HG03064 (cell line): ENCODE data around the gene SSC4D.
"Not testable (repeated sequence)": the region's sequence is repeated elsewhere in the genome, so short reads cannot be mapped to it uniquely, and the experiment has no call there.

Experiments
- ATAC-seq: cut with Tn5 transposase; IDR thresholded peaks from one replicate; pipeline ENCODE4 v1.9.1; 2021; ENCODE audit warnings: low read depth; ENCODE audit not compliant: unreplicated experiment

Gene SSC4D

DNA sequence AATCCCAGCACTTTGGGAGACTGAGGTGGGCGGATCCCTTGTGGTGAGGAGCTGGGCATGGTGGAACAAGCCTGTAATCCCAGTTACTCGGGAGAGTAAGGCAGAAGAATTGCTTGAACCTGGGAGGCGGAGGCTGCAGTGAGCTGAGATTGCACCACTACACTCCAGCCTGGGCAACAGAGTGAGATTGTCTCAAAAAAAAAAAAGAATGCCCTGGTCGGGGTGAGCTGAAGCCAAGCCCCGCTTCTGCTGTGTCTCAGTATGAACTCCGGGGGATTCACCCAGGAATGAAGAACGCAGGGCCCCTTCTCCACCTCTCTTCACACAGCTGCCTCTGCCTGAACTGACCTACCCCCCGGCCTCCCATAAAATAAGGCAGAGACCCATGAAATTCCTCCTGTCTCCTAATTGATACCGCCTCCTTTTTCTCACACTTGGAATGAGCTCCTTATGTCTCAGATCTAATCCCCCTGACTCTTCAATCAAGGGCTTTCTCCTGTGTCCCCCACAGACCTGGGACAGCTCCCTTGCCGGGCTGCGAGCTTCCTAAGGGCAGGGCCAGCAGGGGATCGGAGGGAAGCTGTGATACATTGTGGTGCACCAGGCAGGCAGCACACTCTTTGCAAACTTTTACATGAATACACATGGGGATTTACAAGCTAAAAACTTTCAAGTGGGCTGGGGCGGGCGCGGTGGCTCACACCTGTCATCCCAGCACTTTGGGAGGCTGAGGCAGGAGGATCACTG, 14.3 kb upstream of the SSC4D start:
- ATAC-seq: no peak

DNA sequence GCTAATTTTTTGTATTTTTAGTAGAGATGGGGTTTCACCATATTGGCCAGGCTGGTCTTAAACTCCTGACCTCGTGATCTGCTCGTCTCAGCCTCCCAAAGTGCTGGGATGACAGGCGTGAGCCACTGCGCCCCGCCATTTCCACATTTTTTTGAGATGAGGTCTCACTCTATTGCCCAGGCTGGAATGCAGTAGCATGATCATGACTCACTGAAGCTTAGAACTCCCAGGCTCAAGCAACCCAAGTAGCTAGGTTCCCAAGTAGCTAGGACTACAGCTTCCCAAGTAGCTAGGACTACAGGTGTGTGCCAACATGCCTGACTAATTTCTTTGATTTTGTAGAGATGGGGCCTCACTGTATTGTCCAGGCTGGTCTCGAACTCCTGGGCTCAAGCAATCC, 11.6 kb upstream of the SSC4D start:
- not testable (repeated sequence) for ATAC-seq

- ATAC-seq: not testable (repeated sequence)
These were observed 8.3 kb upstream of the SSC4D start for GRCh38 chr7:76417654-76418310.

DNA sequence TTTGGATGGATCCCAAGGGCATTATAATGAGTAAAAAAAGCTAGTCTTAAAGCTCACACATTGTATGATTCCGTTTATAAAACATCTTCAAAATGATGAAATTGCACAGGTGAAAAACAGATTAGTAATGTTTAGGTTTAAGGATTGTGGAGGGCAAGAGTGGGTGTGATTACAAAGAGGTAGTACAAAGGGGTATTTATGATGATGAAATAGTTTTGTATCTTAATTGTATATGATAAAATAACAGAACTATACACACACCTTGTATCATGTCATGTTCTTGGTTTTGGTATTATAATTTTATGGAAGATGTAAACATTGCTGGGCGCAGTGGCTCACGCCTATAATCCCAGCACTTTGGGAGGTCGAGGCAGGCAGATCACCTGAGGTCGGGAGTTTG, 2.8 kb upstream of the SSC4D start:
- ATAC-seq: no peak

DNA sequence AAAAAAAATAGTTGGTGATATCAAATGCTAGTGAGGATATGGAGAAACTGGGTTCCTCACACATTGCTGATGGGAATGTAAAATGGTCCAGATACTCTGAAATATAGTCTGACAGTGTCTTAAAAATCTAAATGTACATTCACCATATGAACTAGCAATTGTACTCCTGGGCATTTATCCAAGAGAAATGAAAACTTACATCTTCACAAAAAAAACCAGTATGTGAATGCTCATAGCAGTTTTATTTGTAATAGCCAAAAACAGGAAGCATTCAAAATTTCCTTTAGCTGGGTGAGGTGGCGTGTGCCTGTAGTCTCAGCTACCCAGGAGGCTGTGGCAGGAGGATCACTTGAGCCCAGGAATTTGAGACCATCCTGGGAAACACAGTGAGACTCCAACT, 2.1 kb upstream of the SSC4D start:
- ATAC-seq: no peak

DNA sequence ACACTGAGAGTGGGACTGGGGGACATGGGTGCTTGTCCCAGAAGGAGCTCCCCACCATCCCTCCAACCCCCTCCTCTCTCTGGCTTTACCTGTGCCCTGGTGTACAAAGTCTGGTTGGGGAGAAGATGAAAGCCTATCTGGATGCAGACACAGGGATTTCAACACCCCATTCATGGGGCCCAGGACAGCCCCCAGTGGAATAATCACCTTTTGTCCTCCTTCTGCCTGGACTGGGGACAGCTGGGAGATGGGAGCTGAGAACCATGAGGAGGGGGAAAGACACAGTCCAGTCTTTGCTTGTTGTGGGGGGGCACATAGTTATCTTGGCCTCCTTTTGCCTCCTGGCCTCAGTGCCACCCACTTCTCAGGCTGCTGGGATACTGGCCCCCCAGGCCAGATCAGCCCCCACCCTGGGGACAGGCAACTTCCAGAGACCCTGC, 1.4 kb downstream of the SSC4D start:
- no peak for ATAC-seq

DNA sequence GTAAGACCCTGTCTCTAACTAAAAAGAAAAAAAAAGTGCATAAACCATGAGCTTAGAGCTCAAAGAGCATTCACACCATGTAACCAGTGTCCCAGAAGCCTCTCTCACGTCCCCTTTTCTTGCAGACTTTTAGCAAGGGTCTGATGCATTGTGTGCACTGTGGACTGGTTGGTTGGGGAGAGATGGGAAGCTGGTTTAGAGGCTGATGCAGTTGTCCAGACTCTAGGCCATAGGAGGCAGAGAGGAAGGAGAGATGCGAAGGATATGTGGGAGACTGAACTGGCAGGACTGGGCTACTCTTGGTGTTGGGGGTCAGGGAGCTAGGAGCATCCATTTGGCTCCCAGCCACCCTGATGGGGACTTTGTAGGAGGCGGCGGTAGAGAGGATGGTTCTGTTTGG, 1.8 kb downstream of the SSC4D start:
- ATAC-seq: no peak

DNA sequence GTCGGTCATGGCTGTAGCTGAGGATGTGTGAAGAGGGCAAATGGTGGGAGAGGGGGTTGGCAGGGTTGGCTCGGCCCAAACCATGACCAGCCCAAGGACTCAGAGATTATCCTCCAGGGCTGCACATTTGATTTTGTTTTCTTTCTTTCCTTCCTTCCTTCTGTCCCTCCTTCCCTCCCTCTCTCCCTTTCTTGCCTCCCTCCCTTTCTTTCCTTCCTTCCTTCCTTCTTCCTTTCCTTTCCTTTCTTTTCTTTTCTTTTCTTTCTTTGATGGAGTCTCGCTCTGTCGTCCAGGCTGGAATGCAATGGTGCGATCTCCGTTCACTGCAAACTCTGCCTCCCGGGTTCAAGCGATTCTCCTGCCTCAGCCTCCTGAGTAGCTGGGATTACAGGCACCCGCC, 3.8 kb downstream of the SSC4D start:
- ATAC-seq: no peak

DNA sequence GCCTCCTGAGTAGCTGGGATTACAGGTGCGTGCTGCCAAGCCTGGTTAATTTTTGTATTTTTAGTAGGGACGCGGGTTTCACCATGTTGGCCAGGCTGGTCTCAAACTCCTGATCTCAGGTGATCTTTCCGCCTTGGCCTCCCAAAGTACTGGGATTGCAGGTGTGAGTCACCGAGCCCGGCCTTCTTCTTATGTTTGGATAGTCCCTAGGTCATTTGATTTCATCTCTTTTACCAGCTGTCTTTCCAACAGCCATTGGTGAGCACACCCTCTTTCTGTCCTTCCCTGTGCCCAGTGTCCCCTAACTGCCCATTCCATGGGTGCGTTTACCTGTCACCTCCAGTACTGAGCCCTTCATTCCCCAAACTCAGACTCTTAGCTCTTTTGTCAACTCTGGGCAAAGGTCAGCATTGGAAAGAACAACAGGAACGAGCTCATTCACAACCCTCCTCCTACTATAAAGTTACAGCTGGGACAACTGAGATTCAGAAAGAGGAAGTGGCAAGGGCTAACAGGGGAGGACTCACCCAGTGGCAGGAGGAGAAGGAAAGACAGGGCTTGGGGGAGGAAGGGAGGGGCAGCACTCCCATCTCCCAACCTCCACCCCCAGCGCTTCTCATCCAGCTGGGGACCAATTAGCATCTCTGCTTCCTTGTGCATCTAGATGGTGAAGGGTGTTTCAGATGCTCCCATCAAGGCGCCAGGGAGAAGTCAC, 5.6 kb downstream of the SSC4D start:
- no peak for ATAC-seq

GRCh38 chr7:76403097-76403496, 6.4 kb downstream of the SSC4D start:
- ATAC-seq: not testable (repeated sequence)

GRCh38 chr7:76400248-76400647, 9.2 kb downstream of the SSC4D start:
- ATAC-seq: no peak

DNA sequence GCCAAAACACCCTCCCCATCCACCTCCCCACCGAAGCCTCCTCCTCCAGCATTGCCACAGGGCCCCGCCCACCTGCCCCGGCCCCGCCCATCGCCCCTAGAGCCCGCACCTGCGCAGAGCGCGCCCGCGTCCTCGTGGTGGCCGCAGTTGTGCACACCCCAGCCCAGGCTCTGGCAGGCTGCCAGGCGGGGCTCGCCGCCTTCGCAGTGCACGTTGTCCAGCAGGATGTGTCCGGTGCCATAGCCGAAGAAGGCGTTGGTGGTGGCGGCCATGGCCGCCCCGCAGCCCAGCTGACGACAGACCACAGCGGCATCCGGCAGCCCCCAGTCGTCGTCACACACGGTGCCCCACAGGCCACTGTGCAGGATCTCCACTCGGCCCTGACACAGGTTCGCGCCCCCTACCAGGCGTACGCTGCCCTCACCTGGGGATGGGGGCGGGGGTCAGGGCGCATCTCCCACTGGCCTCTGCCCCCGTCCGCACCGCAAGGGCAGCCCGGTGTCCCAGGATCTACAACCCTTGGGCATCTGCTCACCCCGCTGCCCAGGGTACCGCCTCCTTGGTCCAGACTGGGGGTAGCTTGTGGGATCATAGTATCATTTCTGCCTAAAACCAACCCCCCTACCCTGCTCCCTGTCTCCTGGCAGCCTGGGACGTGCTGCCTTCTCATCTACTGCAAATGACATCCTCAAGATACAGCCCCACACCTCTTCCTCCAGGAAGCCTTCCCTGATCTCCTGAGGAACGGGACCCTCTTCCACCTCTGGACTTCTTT, 11.9 kb downstream of the SSC4D start:
- no peak for ATAC-seq

- no peak for ATAC-seq
These were observed 12.6 kb downstream of the SSC4D start for GRCh38 chr7:76396864-76397263.

- no peak for ATAC-seq
These were observed 13.4 kb downstream of the SSC4D start for GRCh38 chr7:76395965-76396726.

DNA sequence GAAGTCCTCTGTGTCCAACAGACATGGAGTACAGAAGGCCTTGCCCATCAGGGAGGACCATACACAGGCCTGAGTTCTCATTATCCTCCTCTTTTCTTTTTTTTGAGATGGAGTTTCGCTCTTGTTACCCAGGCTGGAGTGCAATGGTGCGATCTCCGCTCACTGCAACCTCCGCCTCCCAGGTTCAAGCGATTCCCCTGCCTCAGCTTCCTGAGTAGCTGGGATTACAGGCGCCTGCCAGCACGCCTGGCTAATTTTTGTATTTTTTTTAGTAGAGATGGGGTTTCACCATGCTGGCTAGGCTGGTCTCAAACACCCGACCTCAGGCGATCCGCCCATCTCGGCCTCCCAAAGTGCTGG, 13.9 kb downstream of the SSC4D start:
- ATAC-seq: not testable (repeated sequence)

DNA sequence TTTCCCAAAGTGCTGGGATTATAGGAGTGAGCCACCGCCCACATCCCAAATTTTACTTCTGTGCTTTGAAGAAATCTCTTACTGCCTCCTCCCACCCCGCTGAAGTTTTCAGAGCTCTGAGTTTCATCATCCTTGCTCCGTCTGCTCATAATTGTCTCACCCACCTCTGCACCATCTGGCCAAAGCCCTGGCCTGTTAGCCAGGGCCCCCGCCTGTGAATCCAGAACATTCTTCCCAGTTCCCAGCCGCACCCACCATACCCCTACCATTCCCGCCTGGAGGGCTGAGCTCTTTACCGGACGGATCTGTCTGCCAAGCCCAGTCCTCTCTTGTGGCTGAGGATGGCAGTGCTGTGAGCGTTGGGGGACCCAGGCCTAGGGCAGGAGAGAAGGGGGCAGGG, 14.5 kb downstream of the SSC4D start:
- ATAC-seq: no peak

DNA sequence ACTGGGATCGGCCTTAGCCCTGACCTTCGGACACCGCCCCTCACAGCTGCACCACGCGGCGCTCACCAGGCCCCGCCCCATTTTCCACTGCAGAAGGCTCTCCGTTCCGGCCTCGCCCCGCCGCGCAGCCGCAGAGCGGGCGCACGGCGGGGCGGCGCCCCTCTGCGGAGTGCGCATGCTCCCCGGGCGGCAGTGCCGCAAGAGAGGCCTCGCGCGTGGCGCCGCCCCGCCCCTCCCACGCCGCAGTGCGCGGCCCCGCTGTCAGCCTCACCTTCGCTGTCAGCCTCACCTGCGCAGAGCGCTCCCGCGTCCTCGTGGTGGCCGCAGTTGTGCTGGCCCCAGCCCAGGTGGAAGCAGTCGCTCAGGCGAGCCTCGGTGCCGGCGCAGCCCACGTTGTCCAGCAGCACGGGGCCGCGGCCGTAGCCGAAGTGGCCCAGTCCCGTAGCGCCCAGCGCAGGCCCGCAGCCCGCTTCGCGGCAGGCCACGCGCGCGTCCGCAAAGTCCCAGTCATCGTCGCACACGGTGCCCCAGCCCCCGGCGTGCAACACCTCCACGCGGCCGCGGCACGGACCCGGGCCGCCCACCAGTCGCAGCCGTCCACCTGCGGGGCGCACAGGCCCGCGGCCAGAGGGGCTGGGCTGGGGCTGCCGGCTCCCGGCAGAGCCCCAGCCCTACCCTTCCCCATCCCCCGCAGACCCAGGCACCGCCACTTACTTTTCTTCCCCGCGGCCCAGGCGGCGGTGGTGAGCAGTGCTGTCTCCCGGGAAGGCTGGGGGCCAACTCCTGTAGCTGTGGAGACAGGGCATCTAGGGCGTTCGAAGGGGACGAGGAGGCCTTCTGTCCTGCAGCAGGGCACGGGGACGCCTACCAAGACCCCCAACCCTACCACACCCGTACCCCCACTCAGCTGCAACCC, 16.1 kb downstream of the SSC4D start:
- ATAC-seq: peak; percentile 77

DNA sequence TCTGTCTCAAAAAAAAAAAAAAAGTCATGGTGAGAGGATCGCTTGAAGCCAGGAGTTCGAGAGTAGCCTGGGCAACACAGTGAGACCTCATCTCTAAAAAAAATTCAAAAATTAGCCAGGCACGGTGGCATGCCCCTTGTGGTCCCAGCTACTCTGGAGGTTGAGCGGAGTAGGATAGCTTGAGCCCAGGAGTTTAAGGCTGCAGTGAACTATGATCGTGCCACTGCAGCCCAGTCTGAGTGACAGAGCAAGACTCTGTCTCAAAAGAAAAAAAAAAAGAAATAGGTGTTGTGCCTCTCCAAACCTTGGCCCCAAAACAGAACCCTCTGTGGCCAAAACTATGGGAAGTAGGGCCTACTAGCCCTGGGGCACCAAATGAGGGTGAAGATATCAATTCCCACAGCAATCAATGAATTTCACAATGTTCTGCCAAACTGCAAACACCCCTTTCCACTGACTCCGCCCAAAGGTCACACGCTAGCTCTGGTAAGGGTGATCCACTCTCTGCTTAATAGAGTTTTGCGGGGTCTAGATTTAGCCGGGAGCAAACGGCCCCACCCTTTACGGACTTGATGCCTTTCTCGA, 16.9 kb downstream of the SSC4D start:
- ATAC-seq: no peak

- no peak for ATAC-seq
These were observed 19.4 kb downstream of the SSC4D start for GRCh38 chr7:76390092-76390491.
